HG02840 (cell line): ENCODE data around the gene GPR18.
A peak's percentile ranks its signal among the peaks of the same experiment; 100 is the strongest.
"Not testable (repeated sequence)": the region's sequence is repeated elsewhere in the genome, so short reads cannot be mapped to it uniquely, and the experiment has no call there.

Experiments
- ATAC-seq: cut with Tn5 transposase; IDR thresholded peaks from one replicate; pipeline ENCODE4 v1.9.1; 2021; ENCODE audit warnings: mild to moderate bottlenecking, moderate library complexity, moderate number of reproducible peaks; ENCODE audit not compliant: unreplicated experiment, low FRiP score

The GPR18 gene

GRCh38 chr13:99231721-99232120 lies 26.5 kb downstream of the GPR18 start:
- no peak for ATAC-seq

- no peak for ATAC-seq
Observed at GRCh38 chr13:99230991-99231390, 27.2 kb downstream of the GPR18 start.

DNA sequence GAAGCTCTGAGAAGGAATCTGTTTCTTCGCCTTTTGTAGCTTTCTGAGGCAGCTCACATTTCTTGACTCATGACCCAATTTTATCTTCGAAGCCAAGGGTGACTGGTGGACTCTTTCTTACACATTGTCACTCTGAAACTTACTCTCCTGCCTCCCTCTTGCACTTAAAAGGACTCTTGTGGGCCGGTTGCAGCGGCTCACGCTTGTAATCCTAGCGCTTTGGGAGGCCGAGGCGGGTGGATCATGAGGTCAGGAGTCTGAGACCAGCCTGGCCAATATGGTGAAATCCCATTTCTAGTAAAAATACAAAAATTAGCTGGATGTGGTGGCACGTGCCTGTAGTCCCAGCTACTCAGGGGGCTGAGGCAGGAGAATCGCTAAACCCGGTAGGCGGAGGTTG lies 27.6 kb downstream of the GPR18 start:
- not testable (repeated sequence) for ATAC-seq

- peak; percentile 96 for ATAC-seq
Observed at GRCh38 chr13:99228737-99229691, 29.2 kb downstream of the GPR18 start.

DNA sequence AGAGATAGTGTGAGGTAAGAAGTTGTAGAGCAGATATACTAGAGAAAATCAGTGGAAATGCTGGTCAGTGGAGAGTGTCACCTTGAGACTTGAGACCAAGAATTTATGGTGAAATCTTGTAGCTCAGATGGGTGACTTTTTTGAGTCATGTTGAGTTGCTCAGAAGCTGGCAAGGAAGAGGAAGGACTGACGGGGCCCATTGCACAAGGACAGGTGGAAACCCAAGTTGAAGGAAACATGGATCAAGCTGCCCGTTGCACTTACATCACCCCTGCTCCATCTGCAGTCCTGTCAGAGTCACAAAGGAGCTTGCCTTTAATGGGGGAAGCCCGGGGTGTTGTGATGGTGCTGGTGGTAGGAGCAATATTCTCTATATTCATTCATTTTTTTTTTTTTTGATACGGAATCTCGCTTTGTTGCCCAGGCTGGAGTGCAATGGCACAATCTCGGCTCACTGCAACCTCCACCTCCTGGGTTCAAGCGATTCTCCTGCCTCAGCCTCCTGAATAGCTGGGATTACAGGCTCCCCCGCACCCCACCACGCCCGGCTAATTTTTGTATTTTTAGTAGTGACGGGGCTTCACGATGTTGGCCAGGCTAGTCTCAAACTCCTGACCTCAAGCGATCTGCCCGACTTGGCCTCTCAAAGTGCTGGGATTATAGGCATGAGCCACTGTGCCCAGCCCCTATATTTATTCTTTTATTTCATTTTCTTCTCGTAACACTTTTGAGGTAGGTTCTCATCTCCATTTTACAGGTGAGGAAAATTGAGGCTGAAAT lies 30.1 kb downstream of the GPR18 start:
- no peak for ATAC-seq

DNA sequence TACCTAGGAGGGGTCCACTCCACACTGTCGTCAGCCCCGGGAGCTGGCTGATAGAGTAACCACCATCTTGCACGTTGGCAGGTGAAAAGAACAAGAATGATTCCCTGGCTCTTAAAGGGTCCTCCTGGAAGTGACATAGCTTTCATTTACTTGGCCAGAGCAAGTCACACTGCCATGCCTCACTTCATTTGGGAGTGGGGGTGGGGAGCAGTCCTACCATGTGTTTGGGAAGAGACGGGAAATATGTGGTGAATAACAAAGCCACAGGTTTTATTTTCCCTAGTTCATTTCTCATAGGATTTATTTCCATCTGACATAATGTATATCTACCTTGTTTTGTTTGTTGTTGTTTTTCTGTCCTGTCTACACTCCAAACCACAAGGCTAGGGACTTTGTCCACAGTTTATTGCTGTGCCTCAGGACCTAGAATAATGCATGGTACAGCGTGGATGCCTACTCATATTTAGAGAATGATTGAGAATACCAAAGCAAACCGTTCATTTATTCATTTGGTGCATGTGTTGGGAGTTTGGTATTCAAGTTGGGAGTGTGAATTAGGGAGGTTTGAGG lies 30.8 kb downstream of the GPR18 start:
- no peak for ATAC-seq

- ATAC-seq, result no peak
Observed at GRCh38 chr13:99226513-99226912, 31.7 kb downstream of the GPR18 start.

DNA sequence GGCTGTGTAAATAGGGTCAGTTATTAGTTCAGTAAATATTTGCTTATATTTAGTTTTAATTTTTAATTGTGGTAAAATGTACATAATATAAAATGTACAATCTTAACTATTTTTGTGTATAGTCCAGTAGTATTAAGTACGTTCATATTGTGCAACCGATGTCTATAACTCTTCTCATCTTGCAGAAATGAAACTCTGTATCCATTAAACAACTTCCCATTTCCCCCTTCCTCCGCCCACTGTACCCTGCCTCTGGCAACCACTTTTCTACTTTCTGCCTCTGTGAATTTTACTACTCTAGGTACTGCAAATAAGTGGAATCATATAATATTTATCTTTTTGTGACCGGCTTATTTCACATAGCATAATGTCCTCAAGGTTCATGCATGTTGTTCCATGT lies 33.1 kb downstream of the GPR18 start:
- ATAC-seq, result no peak

- no peak for ATAC-seq
Observed at GRCh38 chr13:99224021-99224420, 34.2 kb downstream of the GPR18 start.

DNA sequence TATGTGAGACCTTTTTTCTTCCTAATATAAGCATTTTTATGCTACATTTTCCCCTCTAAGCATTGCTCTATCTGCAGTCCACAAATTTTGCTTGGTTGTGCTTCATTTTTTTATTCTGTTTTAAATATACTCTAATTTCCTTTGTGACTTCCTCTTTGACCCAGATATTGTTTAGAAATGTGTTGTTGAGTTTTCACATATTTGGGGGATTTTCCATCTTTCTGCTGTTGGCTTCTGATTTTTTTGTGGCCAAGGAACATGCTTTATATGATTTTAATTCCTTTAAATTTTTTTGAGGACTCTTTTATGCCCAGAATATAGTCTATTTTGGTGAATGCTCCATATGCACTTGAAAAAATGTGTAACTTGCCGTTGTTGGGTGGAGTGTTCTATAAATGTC lies 34.6 kb downstream of the GPR18 start:
- ATAC-seq, result no peak

GRCh38 chr13:99221567-99222239 lies 36.5 kb downstream of the GPR18 start:
- no peak for ATAC-seq

DNA sequence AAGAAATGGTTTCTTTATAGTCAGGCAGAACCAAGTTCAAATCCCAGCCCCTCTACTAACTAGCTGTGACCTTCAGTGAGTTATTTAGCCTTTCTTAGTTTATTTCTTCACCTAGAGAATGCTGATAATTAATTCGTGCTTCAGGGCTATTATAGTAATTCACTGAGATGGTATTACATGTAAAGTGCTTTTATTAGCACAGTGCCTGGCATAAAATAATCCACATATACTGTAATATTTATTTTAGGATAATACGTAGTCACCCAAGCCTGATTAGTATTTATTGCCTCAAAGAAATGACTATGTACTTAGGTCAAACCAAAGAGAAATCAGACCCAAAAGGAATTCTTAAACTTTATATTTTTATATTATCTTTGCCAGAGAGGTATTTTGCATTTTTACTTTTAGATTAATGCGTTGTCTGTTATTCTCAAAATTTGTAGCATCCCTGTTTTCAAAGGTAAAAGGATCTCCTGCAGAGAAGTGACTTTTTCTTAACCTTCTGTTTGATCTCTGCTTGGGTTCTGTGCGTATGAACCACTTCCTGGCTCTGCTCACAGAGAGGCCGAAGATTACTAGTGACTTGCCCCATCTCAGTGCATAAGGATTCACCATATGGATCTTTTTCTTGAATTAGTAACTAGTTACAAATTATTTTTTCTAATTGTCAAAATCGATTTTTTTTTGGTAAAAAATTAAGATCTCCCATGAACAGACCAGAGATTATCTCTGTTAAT lies 37.8 kb downstream of the GPR18 start:
- ATAC-seq, result no peak

- no peak for ATAC-seq
Observed at GRCh38 chr13:99218969-99219368, 39.2 kb downstream of the GPR18 start.

DNA sequence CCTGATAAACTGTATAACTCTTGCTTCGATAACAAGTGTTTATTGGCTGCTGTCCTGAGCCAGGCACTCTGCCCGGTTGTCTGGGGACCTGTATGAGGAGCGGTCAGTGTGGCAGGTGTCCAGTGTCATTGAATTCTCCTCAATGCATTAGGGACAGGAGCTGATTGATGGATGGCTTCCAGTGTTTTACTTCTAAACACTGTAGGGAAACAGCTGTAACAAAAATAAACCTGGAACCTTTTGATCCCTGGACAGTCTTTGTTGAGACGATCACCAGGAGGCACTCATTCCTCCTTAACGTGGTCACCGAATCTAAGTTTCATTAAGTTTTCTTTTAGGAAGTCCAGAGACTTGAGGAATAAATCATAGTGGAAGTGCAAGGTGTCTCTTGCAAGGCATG lies 39.6 kb downstream of the GPR18 start:
- no peak for ATAC-seq

DNA sequence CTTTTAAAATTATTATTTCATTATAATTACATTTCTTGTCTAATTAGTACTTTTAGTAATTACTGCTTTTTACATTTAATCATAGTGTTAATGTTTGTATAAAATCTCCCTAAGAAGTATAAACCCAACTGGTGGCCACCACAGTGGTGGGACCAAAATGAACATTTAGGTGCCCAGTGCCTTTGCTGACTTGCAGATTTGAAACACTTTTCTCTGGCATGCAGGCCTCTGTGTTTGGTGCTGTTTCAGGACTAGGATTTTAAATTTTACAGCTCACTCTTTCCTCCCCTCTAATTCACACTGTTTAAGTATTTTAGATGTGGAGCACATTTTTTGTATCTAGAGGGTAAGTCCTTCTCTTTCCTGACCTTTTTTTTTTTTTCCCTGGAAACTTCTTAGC lies 40.1 kb downstream of the GPR18 start:
- no peak for ATAC-seq

- no peak for ATAC-seq
Observed at GRCh38 chr13:99217461-99218110, 40.6 kb downstream of the GPR18 start.

DNA sequence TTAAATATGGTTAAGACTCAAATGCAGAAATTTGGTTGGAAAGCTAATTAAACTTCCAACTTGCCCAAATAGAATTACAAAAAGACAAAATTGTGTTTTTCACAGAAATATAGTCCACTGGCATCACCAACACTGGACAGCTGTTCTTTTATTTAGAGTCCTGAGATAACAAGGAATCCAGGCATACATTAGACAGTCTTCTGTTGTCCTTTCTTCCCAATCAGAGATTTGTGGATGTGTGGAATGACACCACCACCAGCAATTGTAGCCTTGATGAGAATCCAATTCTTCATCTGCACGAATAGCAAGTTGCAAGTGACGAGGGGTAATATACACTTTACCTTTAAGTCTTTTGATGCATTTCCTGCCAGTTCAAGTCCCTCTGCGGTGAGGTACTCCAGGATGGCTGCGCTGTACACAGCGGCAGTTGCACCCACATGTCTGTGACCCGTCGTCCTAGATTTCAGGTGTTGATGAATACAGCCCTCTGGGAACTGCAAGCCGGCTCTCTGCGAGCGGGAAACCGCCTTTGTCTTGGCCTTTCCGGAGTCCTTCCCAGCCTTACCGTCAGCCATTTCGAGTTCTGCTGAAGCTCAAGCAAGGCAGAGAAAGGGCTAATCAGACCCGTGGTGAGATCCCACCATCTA lies 42.9 kb downstream of the GPR18 start:
- no peak for ATAC-seq

- ATAC-seq, result no peak
Observed at GRCh38 chr13:99214731-99215130, 43.4 kb downstream of the GPR18 start.

GRCh38 chr13:99214232-99214631 lies 43.9 kb downstream of the GPR18 start:
- ATAC-seq, result no peak
